ENCODE data around the gene MRPS30.

DNA sequence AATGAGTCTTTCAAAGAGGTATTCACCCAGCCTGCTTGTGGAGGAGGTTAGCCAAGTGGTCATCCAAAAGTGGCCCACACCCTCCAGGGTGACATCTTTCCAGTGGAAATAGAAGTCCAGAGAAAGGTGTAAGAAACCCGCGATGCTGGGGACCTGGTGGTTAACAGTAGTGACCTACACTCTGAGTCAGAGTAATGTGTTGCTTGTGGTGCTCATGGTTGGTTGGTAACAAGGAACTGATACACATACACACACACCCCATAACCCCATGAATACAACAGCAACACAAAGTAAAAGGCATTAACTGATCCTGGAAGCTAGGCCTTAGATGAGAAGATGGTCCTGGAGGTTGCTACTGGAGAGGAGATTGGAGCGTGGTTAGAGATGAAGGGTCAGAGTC is 26.9 kb downstream of the MRPS30 start:
- TF ChIP-seq BCL11A (tag by site-specific recombination; IDR thresholded peaks at IDR 0.05; ENCODE audit: low read depth) = no peak
- TF ChIP-seq TSHZ1 (tag by site-specific recombination; IDR thresholded peaks at IDR 0.05; ENCODE audit: borderline replicate concordance) = no peak
- no peak for TF ChIP-seq GLI4 (tag by site-specific recombination; IDR thresholded peaks at IDR 0.05)
- no peak for TF ChIP-seq ZNF404 (tag by site-specific recombination; IDR thresholded peaks at IDR 0.05)
